ENCODE measurements around the gene NR1D1.

Gene NR1D1

DNA sequence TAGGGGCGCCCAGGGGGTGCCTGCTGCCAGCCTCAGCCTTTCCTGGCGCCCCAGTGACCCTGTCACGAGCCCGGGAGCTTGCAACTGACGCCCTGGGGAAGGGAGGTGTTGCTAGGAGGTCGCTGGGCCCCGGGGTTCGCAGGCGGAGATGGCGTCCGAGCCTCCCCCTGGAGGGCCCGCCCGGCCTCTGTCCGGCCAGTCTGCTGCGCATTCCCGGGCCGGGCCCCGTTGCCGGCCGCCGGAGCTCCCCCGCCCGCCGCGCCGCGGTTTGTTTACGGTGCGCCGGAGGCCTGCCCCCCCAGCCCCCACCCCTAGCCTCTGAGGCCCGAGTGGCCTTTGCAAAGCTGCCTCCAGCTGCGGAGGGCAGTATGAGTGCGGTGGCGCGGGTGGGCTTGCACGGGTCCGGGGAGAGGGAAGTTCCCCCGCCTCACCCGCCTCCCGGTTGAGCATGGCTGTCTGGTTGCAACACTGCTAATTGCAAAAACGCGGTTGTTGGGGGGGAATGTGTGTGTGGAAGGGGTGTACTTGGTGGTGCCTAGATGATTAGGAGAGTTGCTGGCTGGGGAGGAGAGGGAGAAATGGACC lies 37.1 kb downstream of the NR1D1 start:
- Histone ChIP-seq H3K36me3 (ENCODE audit: insufficient read depth, low read length) (no peaks in the 10 kb centered on the region), H3F3A (ENCODE audit: insufficient read depth, low read length) (no peaks in the 10 kb centered on the region), H3K9me2 (ENCODE audit: low read depth, low read length) (no peaks in the 10 kb centered on the region), H3K4me3 (ENCODE audit: low read depth, low read length, poor library complexity, severe bottlenecking) (peak overlapping the region; percentile 86), H3K4me2 (ENCODE audit: low read length) (peak overlapping the region; percentile 82), H3K27me3 (ENCODE audit: insufficient read depth, low read length) (peaks cover 9% of the 10 kb centered on the region), H3K27ac (ENCODE audit: low read depth, low read length, poor library complexity, severe bottlenecking) (no peak overlapping the region), H4K20me1 (ENCODE audit: insufficient read depth, low read length) (no peaks in the 10 kb centered on the region), H3K4me1 (ENCODE audit: insufficient read depth, low read length, severe bottlenecking) (peaks cover 33% of the 10 kb centered on the region), H3K9me3 (ENCODE audit: low read length) (no peaks in the 10 kb centered on the region), H3K9ac (ENCODE audit: low read length) (peak overlapping the region; percentile 85), H3K79me2 (ENCODE audit: insufficient read depth, low read length) (no peaks in the 10 kb centered on the region), H2AFZ (ENCODE audit: low read length) (0 out of 2 replicates have a peak overlapping the region, but pooled peaks have one; percentile 26)
- TF ChIP-seq, protein P1, sequence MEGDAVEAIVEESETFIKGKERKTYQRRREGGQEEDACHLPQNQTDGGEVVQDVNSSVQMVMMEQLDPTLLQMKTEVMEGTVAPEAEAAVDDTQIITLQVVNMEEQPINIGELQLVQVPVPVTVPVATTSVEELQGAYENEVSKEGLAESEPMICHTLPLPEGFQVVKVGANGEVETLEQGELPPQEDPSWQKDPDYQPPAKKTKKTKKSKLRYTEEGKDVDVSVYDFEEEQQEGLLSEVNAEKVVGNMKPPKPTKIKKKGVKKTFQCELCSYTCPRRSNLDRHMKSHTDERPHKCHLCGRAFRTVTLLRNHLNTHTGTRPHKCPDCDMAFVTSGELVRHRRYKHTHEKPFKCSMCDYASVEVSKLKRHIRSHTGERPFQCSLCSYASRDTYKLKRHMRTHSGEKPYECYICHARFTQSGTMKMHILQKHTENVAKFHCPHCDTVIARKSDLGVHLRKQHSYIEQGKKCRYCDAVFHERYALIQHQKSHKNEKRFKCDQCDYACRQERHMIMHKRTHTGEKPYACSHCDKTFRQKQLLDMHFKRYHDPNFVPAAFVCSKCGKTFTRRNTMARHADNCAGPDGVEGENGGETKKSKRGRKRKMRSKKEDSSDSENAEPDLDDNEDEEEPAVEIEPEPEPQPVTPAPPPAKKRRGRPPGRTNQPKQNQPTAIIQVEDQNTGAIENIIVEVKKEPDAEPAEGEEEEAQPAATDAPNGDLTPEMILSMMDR (IDR thresholded peaks at IDR 0.05; ENCODE audit: low read length), result no peak
- TF ChIP-seq EZH2 (IDR thresholded peaks at IDR 0.05; ENCODE audit: borderline replicate concordance, low read length), result no peak

DNA sequence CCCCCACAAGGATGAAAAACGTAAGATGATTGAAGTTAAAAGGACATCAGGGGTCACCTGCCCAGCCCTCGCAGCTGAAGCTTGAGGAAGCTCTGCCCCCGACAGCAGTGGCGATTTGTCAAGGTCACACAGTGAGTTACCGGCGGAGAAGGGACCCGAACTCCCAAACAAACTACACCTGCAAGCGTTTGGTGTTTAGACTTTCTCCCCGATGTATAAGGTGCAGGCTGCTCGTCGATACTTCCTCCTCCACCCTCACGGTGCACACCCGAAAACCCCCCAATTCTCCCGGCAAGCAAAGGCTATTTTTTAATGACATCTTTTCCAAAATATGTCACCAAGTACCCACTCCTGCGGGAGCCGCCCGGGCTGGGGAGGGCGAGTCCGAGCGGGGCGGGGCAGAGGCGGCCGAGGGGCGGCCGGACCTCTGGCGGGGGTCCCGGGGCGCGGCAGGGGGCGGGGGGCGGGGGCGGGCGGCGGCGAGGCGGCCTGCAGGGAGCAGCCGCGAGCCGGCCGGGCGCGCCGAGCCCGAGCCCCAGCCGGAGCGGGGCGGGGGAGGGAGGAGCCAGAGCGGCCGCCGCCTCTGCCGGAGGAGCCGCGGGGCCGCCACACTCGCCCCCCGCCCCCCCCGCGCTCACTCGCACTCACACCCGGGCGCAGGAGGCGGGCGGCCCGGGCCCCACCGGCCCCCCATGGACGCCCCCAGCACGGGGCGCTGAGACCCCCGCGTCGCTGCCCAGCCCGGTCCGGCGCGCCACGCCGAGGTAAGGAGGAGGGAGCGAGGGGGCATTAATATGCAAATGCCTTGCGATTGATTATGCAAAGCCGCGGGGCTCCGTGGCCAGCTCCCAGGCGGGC lies 37.8 kb downstream of the NR1D1 start, which contains the start of gene THRA:
THRA (plus strand) TSS at position 637 of the 858 bp plus-strand sequence. CDS start 11,524 bp downstream, outside the sequence.
- Histone ChIP-seq H3F3A (ENCODE audit: insufficient read depth, low read length) (no peaks in the 10 kb centered on the region), H3K27ac (ENCODE audit: low read depth, low read length, poor library complexity, severe bottlenecking) (no peak within 1 kb of the TSS), H3K4me1 (ENCODE audit: insufficient read depth, low read length, severe bottlenecking) (peaks cover 30% of the 10 kb centered on the region)

DNA sequence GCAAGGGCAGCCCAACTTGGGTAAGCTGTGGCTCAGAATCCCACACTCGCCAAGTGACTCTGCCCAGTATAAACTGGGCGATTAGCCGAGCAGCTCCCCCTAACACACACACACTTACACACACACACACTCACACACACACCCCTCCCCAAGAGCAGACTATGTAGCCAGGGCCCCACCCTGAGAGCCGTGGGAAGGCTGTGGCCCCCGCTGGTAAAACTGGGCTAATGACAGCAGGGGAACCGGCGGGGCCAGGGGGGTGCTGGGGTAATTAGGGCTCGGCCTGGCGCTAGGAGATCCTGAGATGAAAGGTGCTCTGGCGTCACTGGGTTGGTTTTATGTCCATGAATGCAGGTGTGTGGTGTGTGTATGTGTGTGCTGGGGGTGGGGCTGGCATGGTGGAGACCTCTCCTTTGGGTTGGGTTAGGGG lies 38.8 kb downstream of the NR1D1 start:
- Histone ChIP-seq H3F3A (ENCODE audit: insufficient read depth, low read length) (no peaks in the 10 kb centered on the region), H3K4me2 (ENCODE audit: low read length) (peak overlapping the region; percentile 78; the same call in 1 of the 2 replicates), H3K79me2 (ENCODE audit: insufficient read depth, low read length) (no peaks in the 10 kb centered on the region), H3K4me3 (ENCODE audit: low read depth, low read length, poor library complexity, severe bottlenecking) (no peak overlapping the region), H3K36me3 (ENCODE audit: insufficient read depth, low read length) (no peaks in the 10 kb centered on the region), H3K27ac (ENCODE audit: low read depth, low read length, poor library complexity, severe bottlenecking) (no peak overlapping the region), H3K9me3 (ENCODE audit: low read length) (no peaks in the 10 kb centered on the region), H3K9ac (ENCODE audit: low read length) (no peak overlapping the region; the same call in 1 of the 2 replicates), H4K20me1 (ENCODE audit: insufficient read depth, low read length) (no peaks in the 10 kb centered on the region), H3K27me3 (ENCODE audit: insufficient read depth, low read length) (peaks cover 9% of the 10 kb centered on the region), H3K9me2 (ENCODE audit: low read depth, low read length) (no peaks in the 10 kb centered on the region), H3K4me1 (ENCODE audit: insufficient read depth, low read length, severe bottlenecking) (peaks cover 30% of the 10 kb centered on the region), H2AFZ (ENCODE audit: low read length) (no peak overlapping the region)
- no peak for TF ChIP-seq EZH2 (IDR thresholded peaks at IDR 0.05; ENCODE audit: borderline replicate concordance, low read length)
- TF ChIP-seq, protein P1 (IDR thresholded peaks at IDR 0.05; ENCODE audit: low read length), result no peak

More for the DNA sequence above, 37.8 kb downstream of the NR1D1 start, which contains the start of gene THRA:
- Histone ChIP-seq H3K27me3 (ENCODE audit: insufficient read depth, low read length) (peaks cover 9% of the 10 kb centered on the region), H3K4me2 (ENCODE audit: low read length) (peak within 1 kb of the TSS; percentile 82), H4K20me1 (ENCODE audit: insufficient read depth, low read length) (no peaks in the 10 kb centered on the region), H3K9me2 (ENCODE audit: low read depth, low read length) (no peaks in the 10 kb centered on the region), H3K9me3 (ENCODE audit: low read length) (no peaks in the 10 kb centered on the region), H3K79me2 (ENCODE audit: insufficient read depth, low read length) (no peaks in the 10 kb centered on the region), H3K9ac (ENCODE audit: low read length) (peak within 1 kb of the TSS; percentile 85), H3K4me3 (ENCODE audit: low read depth, low read length, poor library complexity, severe bottlenecking) (peak within 1 kb of the TSS; percentile 86), H3K36me3 (ENCODE audit: insufficient read depth, low read length) (no peaks in the 10 kb centered on the region), H2AFZ (ENCODE audit: low read length) (0 out of 2 replicates have a peak within 1 kb of the TSS, but pooled peaks have one; percentile 26)
- TF ChIP-seq, protein P1 (IDR thresholded peaks at IDR 0.05; ENCODE audit: low read length), result no peak; the same call in 1 of the 2 replicates
- TF ChIP-seq EZH2 (IDR thresholded peaks at IDR 0.05; ENCODE audit: borderline replicate concordance, low read length), result no peak

All from OCI-LY1 (cell line).